HG03196 (cell line): Measurements from ENCODE around the gene EHMT1.
"Not testable (repeated sequence)": the region's sequence is repeated elsewhere in the genome, so short reads cannot be mapped to it uniquely, and the experiment has no call there.

Experiments
- ATAC-seq: cut with Tn5 transposase; IDR thresholded peaks from one replicate; pipeline ENCODE4 v1.9.1; 2021; ENCODE audit not compliant: unreplicated experiment

EHMT1 gene

GRCh38 chr9:137614631-137615386, 4.0 kb upstream of the EHMT1 start:
- ATAC-seq: no peak

- ATAC-seq: no peak
Measured at GRCh38 chr9:137615387-137615871, 3.4 kb upstream of the EHMT1 start.

DNA sequence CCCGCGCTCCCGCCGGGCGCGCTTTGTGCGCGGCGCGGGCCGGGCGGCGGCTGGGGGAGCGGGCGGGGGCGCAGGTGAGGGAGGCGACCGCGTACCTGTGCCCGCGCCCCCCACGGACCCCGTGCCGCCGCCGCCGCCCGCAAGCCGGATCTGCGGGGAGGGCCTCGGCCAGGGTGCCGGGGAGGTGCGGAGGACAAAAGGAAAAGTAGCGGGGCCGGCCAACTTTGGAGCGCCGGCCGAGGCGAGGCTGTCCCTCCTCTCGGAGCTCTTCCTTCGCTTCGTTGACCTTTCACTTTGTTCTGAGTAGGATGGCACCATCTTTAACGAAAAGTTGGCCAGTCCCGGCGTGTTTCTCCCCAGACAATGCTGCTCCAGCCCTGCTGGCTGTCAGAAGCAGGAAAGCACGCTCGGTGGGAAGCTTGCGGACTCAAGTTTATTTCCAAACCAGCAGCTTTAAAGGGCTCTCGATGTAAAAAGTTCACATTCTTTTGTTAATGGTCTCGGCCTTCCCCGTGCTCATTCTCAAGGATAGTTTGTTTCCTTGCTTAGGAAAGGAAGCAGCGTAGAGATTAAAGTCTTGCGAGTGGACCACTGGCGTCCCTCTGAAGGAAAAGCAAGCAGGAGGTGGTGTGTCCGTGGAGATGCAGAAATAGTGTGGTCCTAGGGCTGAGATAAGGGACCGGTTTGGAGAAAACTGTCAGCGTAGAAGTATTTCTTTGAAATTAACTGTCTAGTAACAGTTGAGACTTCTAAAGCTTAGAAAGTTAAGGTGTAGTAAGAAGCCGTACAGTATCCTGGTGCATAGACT, 639 bp downstream of the EHMT1 start:
- peak; percentile 17 for ATAC-seq

GRCh38 chr9:137620048-137620405, 1.2 kb downstream of the EHMT1 start:
- ATAC-seq: no peak

- no peak for ATAC-seq
Measured at GRCh38 chr9:137620581-137620980, 1.8 kb downstream of the EHMT1 start.

- ATAC-seq: no peak
Measured at GRCh38 chr9:137621131-137621757, 2.4 kb downstream of the EHMT1 start.

DNA sequence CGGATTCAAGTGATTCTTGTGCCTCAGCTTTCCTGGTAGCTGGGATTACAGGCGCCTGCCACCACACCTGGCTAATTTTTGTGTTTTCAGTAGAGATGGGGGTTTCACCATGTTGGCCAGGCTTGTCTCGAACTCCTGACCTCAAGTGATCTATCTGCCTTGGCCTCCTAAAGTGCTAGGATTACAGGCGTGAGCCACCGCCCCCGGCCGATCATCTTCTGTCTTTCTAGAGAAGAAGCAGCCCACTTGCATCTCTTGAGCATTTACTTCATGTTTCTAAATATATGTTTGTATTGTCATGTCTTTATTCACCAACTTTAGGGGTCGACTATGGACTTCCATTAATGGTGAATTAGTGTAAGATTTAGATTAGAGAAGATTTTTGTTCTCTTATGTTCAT, 3.4 kb downstream of the EHMT1 start:
- not testable (repeated sequence) for ATAC-seq

- no peak for ATAC-seq
Measured at GRCh38 chr9:137626464-137626863, 7.7 kb downstream of the EHMT1 start.

DNA sequence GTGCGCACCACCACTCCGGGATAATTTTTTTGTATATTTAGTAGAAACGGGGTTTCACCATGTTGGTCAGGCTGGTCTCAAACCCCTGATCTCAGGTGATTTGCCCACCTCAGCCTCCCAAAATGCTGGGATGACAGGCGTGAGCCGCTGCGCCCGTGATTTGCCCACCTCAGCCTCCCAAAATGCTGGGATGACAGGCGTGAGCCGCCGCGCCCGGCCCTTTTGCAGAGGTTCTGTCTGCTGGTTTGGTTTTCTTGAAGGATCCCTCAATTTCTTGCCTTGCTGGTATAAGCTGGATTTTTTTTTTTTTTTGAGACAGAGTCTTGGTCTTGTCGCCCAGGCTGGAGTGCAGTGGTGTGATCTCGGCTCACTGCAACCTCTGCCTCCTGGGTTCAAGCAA, 8.6 kb downstream of the EHMT1 start:
- not testable (repeated sequence) for ATAC-seq

DNA sequence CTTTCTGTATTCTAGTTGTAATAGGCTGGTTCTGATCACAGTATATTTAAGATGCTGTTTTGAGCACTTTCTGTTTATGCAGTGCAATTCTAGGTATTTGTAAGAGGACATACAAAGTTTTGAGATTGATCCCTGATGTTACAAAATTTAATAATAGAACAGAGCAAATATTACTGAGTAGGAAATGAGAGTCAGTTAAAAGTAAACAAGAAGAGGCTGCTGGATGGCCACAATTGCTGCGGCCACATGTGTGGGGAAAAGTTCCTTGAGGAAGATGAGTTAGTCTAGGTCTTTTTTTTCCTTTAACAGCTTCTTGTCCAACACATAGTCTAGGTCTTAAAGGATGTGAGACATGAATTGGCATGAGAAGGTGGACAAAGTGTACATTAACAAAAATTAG, 11.3 kb downstream of the EHMT1 start:
- no peak for ATAC-seq

DNA sequence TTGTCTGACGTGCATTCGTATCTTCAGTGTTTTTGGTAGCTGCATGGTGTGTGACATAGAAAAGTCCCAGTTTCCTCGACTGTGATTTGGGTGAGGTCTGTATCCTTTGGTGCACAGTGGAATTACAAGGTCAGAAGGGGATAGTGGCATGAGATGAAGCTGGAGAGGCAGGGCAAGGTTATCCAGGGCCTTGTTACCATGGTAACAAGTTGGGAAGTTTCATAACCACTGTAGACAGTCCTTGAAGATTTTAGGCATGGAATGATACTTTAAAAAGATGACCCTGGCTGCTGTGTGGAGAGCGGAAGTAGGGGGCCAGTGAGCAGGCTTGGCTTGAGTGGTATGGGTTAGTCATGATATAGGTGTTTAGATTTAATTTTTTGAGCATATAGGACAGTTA, 11.9 kb downstream of the EHMT1 start:
- ATAC-seq: no peak

DNA sequence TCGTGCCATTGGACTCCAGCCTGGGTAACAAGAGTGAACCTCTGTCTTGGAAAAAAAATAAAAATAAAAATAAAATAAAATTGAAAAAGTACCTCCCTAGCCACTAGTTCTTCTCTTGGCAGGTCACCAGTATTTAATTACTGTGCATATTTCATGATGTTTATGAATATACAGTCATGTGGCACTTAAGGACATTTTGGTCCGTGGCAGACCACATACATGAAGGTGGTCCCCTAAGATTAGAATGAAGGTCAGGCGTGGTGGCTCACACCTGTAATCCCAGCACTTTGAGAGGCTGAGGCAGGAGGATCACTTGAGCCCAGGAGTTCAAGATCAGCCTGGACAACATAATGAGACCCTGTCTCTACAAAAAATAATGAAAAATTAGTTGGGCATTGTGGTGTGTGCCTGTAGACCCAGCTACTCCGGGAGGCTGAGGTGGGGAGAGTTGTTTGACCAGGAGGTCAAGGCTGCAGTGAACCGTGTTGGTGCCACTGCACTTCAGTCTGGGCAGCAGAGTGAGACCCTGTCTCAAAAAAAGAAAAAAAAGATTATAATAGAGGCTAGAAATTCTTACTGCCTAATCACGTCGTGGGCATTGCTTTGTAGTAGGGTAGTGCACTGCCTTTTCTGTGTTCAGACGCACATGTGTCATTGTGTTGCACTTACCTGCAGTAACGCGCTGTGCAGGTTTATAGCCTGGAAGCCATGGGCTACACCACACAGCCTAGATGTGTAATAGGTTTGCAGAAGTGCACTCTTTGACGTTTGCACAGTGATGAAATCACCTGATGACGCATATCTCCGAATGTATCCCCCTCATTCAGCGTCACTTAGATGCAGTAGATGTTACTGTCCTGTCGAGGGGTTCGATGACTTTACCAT, 12.8 kb downstream of the EHMT1 start:
- no peak for ATAC-seq

- ATAC-seq: no peak
Measured at GRCh38 chr9:137632230-137633161, 13.7 kb downstream of the EHMT1 start.

- no peak for ATAC-seq
Measured at GRCh38 chr9:137634016-137634415, 15.2 kb downstream of the EHMT1 start.

DNA sequence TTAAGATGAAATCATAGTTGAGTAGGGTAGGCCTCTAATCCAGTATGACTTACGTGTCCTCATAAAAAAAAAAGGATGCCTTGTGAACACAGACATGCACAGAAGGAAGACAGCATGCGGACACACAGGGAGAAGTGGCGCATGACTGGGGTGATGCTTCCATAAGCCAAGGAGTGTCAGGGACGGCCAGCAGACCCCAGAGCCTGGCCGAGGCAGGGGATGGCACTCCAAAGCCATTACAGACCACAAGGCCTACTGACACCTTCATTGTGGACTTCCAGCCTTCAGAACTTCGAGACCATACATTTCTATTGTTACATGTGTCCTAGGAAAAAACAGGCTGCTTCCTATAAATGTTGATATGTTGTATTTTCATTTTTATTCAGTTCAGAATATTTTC, 19.9 kb downstream of the EHMT1 start:
- ATAC-seq: no peak

DNA sequence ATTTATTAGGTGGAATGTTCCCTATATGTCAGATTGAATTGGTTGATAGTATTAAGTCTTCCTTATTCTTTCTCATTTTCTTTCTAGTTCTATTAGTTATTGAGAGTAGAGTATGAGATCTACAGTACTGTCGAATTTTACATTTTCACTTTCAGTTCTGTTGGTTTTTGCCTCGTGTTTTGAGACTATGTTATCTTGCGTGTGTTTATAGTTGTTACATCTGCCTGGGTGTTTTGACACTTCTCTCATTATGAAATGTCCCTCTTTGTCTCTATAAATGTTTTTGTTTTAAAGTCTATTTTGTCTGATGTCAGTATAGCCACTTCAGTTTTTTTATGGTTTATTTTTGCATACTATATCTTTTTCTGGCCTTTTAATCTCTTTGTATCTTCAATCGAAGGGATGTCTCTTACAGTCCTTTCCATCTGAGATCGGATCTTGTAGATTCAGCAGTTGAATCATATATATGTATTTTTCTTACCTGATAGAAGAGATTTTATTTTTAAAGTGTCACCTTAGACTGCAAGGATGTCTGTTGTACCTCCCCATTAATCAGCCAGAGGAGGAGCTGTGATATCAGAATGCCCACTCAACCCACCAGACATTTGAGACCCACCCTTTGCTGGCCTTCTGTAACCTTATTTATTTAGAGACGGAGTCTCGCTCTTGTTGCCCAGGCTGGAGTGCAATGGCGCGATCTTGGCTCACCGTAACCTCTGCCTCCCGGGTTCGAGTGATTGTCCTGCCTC, 20.7 kb downstream of the EHMT1 start:
- no peak for ATAC-seq

DNA sequence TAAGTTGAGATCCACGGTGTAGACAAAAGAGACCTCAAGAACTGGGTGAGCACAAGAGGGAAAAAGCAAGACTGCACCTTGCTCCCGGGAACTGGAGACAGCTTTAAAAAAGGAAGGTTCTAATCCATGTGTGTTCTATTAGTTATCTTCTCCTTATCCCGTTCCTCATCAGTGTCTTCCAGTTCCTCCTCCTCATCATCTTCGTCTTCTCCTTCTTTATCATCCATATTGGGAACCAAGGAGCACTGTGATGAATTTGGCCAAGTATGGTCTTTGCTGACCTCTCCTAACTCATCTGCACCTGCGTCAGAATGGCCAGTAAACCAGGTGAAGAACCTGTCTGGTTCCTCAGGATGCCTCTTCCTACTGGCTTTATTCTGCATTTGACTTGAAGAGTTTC, 22.1 kb downstream of the EHMT1 start:
- no peak for ATAC-seq

- ATAC-seq: no peak
Measured at GRCh38 chr9:137642118-137642601, 23.4 kb downstream of the EHMT1 start.

- no peak for ATAC-seq
Measured at GRCh38 chr9:137642892-137643291, 24.1 kb downstream of the EHMT1 start.
